ENCODE results near the gene DDI2. TPM values are rescaled to one million over a fixed set of nuclear protein-coding genes. Genes with fewer than 3 reads are reported as not detected.
"Not testable (repeated sequence)": the region's sequence is repeated elsewhere in the genome, so short reads cannot be mapped to it uniquely, and the experiment has no call there.

DDI2 gene
- total RNA-seq, 1 donor from 2014 or later = 53.0 TPM

DNA sequence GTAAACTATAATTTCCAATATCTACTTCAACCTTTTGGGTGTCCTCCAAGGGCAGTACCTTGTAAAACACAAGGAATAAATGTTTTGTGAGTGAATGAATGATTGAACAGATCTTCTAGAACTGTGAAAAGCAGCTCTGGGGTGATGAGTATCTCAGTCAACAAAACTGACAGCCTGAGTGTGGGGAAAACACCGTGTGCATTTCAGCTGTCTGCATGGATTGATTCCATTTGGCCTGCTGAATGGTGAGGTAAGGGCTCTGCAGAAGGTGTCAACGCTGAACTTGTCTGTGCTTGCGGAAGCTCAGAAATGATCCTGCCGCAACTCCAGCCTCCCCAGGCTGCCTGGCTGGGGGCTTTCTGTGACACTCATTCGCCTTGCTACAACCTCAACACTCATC lies 25.0 kb upstream of the DDI2 start:
- Mint-ChIP-seq H3K9me3 (no peaks in the 10 kb centered on the region), H3K4me3 (no peak overlapping the region), H3K36me3 (ENCODE audit: low read depth) (peaks cover 12% of the 10 kb centered on the region), H3K4me1 (peaks cover 5% of the 10 kb centered on the region), H3K27me3 (peaks cover 3% of the 10 kb centered on the region), H3K27ac (no peak overlapping the region)
- DNase-seq = no peak
- intact Hi-C loops (cut with micrococcal nuclease) = no loop called here

GRCh38 chr1:15595809-15596617 lies 21.2 kb upstream of the DDI2 start:
- Mint-ChIP-seq H3K27me3 (peaks cover 5% of the 10 kb centered on the region), H3K27ac (no peak overlapping the region), H3K4me3 (no peak overlapping the region), H3K9me3 (no peaks in the 10 kb centered on the region), H3K4me1 (peaks cover 4% of the 10 kb centered on the region), H3K36me3 (ENCODE audit: low read depth) (no peaks in the 10 kb centered on the region)
- DNase-seq = no peak
- intact Hi-C loops (cut with micrococcal nuclease) = loop anchor here (1.0 kb wide), 1 partner anchor 145 kb away; no protein-coding TSS in a partner anchor

DNA sequence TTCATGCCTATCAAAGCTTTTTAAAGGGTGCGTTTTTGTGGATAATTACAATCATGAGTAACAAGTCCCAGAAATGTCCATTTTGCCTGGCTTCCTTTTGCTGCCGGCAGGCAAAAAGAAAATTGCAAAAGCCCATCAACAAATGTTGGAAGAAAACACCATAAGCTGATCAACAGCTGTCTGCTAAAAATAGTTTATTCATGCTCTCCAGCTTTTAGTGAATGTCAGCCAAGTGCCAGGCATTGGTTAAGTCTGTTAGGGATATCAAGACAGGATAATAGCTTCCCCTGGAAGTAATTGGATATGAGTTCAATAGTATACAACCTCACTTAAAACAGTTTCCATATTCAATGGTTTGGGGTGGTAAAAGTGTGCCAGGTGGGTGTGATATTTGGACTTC lies 18.8 kb upstream of the DDI2 start:
- Mint-ChIP-seq H3K4me3 (no peak overlapping the region), H3K27ac (no peak overlapping the region), H3K27me3 (peaks cover 5% of the 10 kb centered on the region), H3K36me3 (ENCODE audit: low read depth) (no peaks in the 10 kb centered on the region), H3K4me1 (peaks cover 6% of the 10 kb centered on the region), H3K9me3 (no peaks in the 10 kb centered on the region)
- no peak for DNase-seq
- intact Hi-C loops (cut with micrococcal nuclease) = no loop called here

GRCh38 chr1:15603050-15603965 lies 13.9 kb upstream of the DDI2 start:
- intact Hi-C loops (cut with micrococcal nuclease) = loop anchor here (1.0 kb wide), 1 partner anchor 14 kb away; the partner anchor contains the start of gene DDI2
- Mint-ChIP-seq H3K4me3 (peak overlapping the region; percentile 78), H3K4me1 (peaks cover 10% of the 10 kb centered on the region), H3K36me3 (ENCODE audit: low read depth) (no peaks in the 10 kb centered on the region), H3K27ac (peak overlapping the region; percentile 43), H3K27me3 (peaks cover 5% of the 10 kb centered on the region), H3K9me3 (peaks cover 5% of the 10 kb centered on the region)
- DNase-seq = peak; percentile 98

- not testable (repeated sequence) for H3K36me3 Mint-ChIP-seq (ENCODE audit: low read depth); H3K4me1 Mint-ChIP-seq; H3K27me3 Mint-ChIP-seq; H3K9me3 Mint-ChIP-seq; H3K27ac Mint-ChIP-seq; DNase-seq
- peak overlapping the region; percentile 78 for H3K4me3 Mint-ChIP-seq
- intact Hi-C loops (cut with micrococcal nuclease) = loop anchor here (1.0 kb wide), 1 partner anchor 13 kb away; the partner anchor contains the start of gene DDI2
These were observed 13.3 kb upstream of the DDI2 start for GRCh38 chr1:15603966-15604282.

DNA sequence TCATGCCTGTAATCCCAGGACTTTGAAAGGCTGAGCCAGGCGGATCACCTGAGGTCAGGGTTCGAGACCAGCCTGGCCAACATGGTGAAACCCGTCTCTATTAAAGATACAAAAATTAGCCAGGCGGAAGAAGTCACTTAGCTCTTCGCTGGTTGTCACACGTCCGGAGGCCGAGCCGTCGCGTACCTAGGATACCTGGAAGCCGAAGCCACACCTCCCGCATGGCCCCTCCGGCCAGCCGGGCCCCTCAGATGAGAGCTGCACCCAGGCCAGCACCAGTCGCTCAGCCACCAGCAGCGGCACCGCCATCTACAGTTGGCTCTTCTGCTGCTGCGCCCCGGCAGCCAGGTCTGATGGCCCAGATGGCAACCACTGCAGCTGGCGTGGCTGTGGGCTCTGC lies 12.9 kb upstream of the DDI2 start:
- H3K36me3 Mint-ChIP-seq (ENCODE audit: low read depth); intact Hi-C loops (cut with micrococcal nuclease); H3K27me3 Mint-ChIP-seq; H3K4me1 Mint-ChIP-seq; H3K9me3 Mint-ChIP-seq; DNase-seq; H3K27ac Mint-ChIP-seq: not testable (repeated sequence)
- peak overlapping the region; percentile 78 for H3K4me3 Mint-ChIP-seq

- intact Hi-C loops (cut with micrococcal nuclease) = no loop called here
- no peak overlapping the region for H3K4me3 Mint-ChIP-seq
- peaks cover 5% of the 10 kb centered on the region for H3K9me3 Mint-ChIP-seq
- no peak for DNase-seq
- no peak overlapping the region for H3K27ac Mint-ChIP-seq
- peaks cover 10% of the 10 kb centered on the region for H3K4me1 Mint-ChIP-seq
- no peaks in the 10 kb centered on the region for H3K36me3 Mint-ChIP-seq (ENCODE audit: low read depth)
- peaks cover 5% of the 10 kb centered on the region for H3K27me3 Mint-ChIP-seq
These were observed 11.6 kb upstream of the DDI2 start for GRCh38 chr1:15605398-15606383.

DNA sequence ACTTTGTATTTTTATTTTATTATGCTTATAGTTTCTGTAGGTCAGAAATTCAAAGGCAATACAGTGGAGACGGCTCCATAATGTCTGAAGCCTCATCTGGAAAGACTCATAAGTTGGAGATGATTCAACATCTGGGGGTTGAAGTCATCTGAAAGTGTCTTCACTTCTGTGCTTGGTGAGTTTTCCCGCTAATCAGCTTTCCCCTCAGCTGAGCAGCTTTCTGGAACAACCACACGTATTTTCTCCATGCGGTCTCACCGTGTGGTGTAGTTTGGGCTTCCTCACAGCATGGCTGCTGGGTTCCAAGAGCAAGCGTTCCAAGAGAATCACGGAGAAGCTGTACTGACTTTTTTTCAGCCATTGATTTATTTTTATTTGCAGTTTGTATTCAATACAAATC lies 7.6 kb upstream of the DDI2 start:
- peaks cover 5% of the 10 kb centered on the region for H3K27me3 Mint-ChIP-seq
- DNase-seq = no peak
- no peaks in the 10 kb centered on the region for H3K36me3 Mint-ChIP-seq (ENCODE audit: low read depth)
- H3K9me3 Mint-ChIP-seq = no peaks in the 10 kb centered on the region
- no peaks in the 10 kb centered on the region for H3K4me1 Mint-ChIP-seq
- H3K27ac Mint-ChIP-seq = no peak overlapping the region
- intact Hi-C loops (cut with micrococcal nuclease) = no loop called here
- H3K4me3 Mint-ChIP-seq = no peak overlapping the region

DNA sequence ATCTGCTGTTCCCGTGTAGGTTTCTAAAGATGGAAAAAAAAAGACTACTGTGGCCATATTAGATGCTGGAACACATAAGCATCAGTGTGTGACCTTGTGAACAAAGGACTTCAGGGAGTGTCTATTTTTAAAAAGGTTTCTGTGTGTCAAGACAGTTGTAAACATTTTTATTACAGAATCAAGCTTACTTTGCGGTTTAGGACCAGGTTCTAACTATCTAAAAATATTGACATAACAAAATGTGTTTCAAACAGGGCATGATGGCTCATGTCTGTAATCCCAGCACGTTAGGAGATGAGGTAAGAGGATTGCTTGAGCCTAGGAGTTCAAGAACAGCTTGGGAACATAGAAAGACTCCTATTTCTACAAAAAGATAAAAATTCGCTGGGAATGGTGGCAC lies 7.1 kb upstream of the DDI2 start:
- intact Hi-C loops (cut with micrococcal nuclease) = no loop called here

DNA sequence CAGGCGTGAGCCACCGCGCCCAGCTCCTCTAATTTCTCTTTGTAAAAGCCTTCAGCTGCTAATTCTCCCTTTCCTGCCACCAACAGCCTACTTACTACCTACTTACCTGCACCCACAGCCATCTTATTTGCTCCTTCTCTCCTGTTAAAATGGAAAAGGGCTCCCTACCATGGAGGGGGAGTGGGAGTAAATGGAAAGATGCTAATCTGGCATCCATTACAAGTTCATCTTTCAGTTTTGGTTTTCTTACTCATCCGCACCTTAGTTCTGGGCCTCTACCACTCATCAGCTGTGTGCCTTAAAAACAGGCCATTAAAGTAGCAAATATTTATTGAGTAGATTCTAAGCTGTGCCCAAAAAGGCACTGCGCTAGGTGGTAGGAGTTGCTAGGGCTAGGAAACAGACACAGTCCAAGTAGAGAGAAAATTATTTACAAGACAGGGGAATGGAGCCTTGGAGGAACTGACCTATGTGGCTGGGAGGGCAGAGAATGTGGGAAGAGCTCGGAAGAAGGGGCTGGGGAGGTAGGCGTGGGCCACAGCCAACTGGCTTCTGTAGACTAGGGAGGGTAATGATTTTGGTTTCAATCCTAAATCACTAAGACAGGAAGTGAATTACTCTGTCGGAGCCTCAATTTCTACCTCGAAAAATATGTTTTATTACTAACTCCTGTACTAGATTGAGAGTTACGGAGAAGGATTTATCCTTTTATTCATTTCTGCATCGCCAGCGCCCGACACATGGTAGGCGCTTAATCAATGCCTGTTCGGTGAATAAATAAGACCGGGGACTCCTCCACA lies 685 bp upstream of the DDI2 start:
- Mint-ChIP-seq H3K4me1 (peaks cover 30% of the 10 kb centered on the region), H3K4me3 (peak overlapping the region; percentile 90), H3K9me3 (no peaks in the 10 kb centered on the region), H3K27me3 (no peaks in the 10 kb centered on the region), H3K36me3 (ENCODE audit: low read depth) (peaks cover 12% of the 10 kb centered on the region), H3K27ac (peak overlapping the region; percentile 94)
- intact Hi-C loops (cut with micrococcal nuclease) = loop anchor here (1.0 to 5.0 kb wide), 7 partner anchors 13 to 369 kb away; partner anchors contain the start of genes AGMAT, DNAJC16, FHAD1 and PLEKHM2
- no peak for DNase-seq

More for the DNA sequence above, 7.1 kb upstream of the DDI2 start:
- DNase-seq = no peak
- Mint-ChIP-seq H3K36me3 (ENCODE audit: low read depth) (no peaks in the 10 kb centered on the region), H3K9me3 (no peaks in the 10 kb centered on the region), H3K27ac (no peak overlapping the region), H3K27me3 (peaks cover 5% of the 10 kb centered on the region), H3K4me1 (no peaks in the 10 kb centered on the region), H3K4me3 (no peak overlapping the region)

DNA sequence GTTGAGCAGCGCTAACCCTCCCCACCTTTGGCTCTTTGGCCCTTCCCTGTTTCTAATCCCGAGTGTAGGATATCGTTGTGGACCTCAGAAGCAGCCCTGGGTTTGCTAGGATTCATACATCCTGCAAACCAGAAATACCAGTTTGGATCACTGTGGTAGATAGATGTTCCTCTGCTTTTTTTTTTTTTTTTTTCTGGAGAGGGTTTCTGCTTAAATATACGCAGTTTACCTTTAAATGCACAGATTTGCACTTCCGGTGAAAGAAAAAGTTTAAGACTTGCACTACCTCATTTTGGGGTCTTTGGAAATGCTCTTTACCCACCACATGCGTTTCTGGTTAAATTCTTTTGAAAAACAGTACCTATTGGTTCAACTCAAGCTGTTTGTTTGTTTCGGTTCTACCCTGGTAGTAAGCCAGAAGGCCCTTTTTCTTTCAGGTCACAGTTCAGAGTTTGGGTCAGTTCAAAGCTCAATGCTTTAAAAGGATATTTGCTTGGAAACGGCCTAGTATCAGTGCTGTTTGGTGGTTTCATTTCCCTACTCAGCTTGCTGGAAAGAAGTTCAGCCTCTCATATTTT lies 908 bp downstream of the DDI2 start:
- H3K27ac Mint-ChIP-seq = peak overlapping the region; percentile 94
- peaks cover 18% of the 10 kb centered on the region for H3K36me3 Mint-ChIP-seq (ENCODE audit: low read depth)
- no peaks in the 10 kb centered on the region for H3K9me3 Mint-ChIP-seq
- peaks cover 38% of the 10 kb centered on the region for H3K4me1 Mint-ChIP-seq
- intact Hi-C loops (cut with micrococcal nuclease) = loop anchor here (5.0 kb wide), 3 partner anchors 229 to 371 kb away; partner anchors contain the start of genes FHAD1, SPEN and ZBTB17
- H3K27me3 Mint-ChIP-seq = no peaks in the 10 kb centered on the region
- peak; percentile 71 for DNase-seq
- peak overlapping the region; percentile 90 for H3K4me3 Mint-ChIP-seq
